ENCODE results near the gene IGFBP3.
"Not testable (repeated sequence)": the region's sequence is repeated elsewhere in the genome, so short reads cannot be mapped to it uniquely, and the experiment has no call there.

GRCh38 chr7:45940237-45940781 lies 19.2 kb upstream of the IGFBP3 start:
- TF ChIP-seq, protein P1, sequence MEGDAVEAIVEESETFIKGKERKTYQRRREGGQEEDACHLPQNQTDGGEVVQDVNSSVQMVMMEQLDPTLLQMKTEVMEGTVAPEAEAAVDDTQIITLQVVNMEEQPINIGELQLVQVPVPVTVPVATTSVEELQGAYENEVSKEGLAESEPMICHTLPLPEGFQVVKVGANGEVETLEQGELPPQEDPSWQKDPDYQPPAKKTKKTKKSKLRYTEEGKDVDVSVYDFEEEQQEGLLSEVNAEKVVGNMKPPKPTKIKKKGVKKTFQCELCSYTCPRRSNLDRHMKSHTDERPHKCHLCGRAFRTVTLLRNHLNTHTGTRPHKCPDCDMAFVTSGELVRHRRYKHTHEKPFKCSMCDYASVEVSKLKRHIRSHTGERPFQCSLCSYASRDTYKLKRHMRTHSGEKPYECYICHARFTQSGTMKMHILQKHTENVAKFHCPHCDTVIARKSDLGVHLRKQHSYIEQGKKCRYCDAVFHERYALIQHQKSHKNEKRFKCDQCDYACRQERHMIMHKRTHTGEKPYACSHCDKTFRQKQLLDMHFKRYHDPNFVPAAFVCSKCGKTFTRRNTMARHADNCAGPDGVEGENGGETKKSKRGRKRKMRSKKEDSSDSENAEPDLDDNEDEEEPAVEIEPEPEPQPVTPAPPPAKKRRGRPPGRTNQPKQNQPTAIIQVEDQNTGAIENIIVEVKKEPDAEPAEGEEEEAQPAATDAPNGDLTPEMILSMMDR (IDR thresholded peaks at IDR 0.05; ENCODE audit: low read length) = not testable (repeated sequence)
- TF ChIP-seq EZH2 (optimal IDR thresholded peaks at IDR 0.05; ENCODE audit: low read depth, low read length) = not testable (repeated sequence)

All from MM.1S (cell line).